Type B pancreatic cell (in vitro differentiated cells): ENCODE measurements around the gene TXLNA. TPM values are rescaled to one million over a fixed set of nuclear protein-coding genes. Genes with fewer than 3 reads are reported as not detected.

Experiments used
- DNase-seq: peaks from one replicate; pipeline ENCODE4 v3.0.0; 2021; ENCODE audit warnings: mixed read lengths; ENCODE audit not compliant: unreplicated experiment; ENCODE audit errors: extremely low spot score
- H3K27ac Mint-ChIP-seq: 2 replicates; pipeline ENCODE4 v1.8.0; 2021; ENCODE audit warnings: mild to moderate bottlenecking, mixed read lengths
- H3K27me3 Mint-ChIP-seq: 2 replicates; pipeline ENCODE4 v1.8.0; 2021; ENCODE audit warnings: mixed read lengths
- H3K36me3 Mint-ChIP-seq: 2 replicates; pipeline ENCODE4 v1.8.0; 2021; ENCODE audit warnings: mixed read lengths
- H3K4me1 Mint-ChIP-seq: one replicate; pipeline ENCODE4 v1.8.0; 2021; ENCODE audit warnings: mixed read lengths; ENCODE audit not compliant: unreplicated experiment
- H3K4me3 Mint-ChIP-seq: 2 replicates; pipeline ENCODE4 v1.8.0; 2021; ENCODE audit warnings: mild to moderate bottlenecking, mixed read lengths
- H3K9me3 Mint-ChIP-seq: 2 replicates; pipeline ENCODE4 v1.8.0; 2021; ENCODE audit warnings: mixed read lengths
- total RNA-seq: library from RNA; stranded (reverse); gene quantifications from 2 replicates; pipeline ENCODE4 v1.2.1, GENCODE V29; 2021; ENCODE audit warnings: low replicate concordance
- TF ChIP-seq, protein P1 (sequence below): fragments of 200-600 bp; sonication (generic); conservative IDR thresholded peaks from 2 replicates; pipeline ENCODE4 v1.5.0; 2021; ENCODE audit warnings: antibody characterized with exemption, mild to moderate bottlenecking

Gene TXLNA
- total RNA-seq, 1 donor from 2014 or later, result 60.4 TPM

DNA sequence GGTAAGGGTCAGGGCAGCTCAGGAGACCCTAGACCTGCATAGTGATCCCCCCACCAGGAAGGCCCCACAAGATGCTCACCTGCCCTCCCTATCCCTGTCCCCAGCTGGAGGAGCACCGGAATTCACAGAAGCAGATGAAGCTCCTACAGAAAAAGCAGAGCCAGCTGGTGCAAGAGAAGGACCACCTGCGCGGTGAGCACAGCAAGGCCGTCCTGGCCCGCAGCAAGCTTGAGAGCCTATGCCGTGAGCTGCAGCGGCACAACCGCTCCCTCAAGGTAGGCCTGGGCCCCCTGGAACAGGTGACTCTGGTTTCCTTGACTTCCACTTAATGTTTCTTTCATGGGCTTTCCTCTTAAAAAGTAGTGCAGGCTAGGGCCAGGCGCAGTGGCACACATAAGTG is 8.4 kb downstream of the TXLNA start:
- no peak overlapping the region for H3K4me3 Mint-ChIP-seq
- TF ChIP-seq, protein P1, sequence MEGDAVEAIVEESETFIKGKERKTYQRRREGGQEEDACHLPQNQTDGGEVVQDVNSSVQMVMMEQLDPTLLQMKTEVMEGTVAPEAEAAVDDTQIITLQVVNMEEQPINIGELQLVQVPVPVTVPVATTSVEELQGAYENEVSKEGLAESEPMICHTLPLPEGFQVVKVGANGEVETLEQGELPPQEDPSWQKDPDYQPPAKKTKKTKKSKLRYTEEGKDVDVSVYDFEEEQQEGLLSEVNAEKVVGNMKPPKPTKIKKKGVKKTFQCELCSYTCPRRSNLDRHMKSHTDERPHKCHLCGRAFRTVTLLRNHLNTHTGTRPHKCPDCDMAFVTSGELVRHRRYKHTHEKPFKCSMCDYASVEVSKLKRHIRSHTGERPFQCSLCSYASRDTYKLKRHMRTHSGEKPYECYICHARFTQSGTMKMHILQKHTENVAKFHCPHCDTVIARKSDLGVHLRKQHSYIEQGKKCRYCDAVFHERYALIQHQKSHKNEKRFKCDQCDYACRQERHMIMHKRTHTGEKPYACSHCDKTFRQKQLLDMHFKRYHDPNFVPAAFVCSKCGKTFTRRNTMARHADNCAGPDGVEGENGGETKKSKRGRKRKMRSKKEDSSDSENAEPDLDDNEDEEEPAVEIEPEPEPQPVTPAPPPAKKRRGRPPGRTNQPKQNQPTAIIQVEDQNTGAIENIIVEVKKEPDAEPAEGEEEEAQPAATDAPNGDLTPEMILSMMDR, result no peak
- H3K27ac Mint-ChIP-seq, result no peak overlapping the region
- H3K9me3 Mint-ChIP-seq, result no peaks in the 10 kb centered on the region
- peaks cover 44% of the 10 kb centered on the region for H3K36me3 Mint-ChIP-seq
- peaks cover 18% of the 10 kb centered on the region for H3K4me1 Mint-ChIP-seq
- DNase-seq, result no peak
- H3K27me3 Mint-ChIP-seq, result no peaks in the 10 kb centered on the region

DNA sequence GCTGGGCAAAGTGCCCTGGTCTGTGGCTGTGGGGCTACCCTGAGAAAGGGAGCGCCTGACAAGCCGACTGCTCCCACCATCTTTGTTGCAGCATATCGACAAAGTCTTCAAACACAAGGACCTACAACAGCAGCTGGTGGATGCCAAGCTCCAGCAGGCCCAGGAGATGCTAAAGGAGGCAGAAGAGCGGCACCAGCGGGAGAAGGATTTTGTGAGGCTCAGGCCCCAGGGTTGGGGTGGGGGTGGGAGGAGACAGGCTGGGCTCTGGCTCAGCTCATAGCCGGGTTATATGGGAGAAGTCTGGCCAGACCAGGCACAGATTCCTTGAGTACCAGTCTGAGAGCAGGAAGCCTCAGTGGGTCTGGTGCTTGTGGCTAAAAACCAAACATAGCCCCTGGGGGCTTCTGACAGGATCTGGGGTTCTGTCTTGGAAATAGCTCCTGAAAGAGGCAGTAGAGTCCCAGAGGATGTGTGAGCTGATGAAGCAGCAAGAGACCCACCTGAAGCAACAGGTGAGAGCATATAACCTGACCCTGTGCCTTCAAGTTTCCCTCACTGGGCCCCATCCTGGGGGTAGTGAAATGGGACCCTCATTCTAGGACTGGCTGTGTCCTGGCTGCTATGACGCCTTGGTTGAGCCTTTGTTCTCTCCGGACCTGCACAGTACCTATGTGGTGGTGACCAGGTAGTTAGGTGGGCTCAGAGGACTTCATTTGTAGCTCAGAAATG is 12.9 kb downstream of the TXLNA start:
- H3K27ac Mint-ChIP-seq, result no peak overlapping the region
- no peak overlapping the region for H3K4me3 Mint-ChIP-seq
- DNase-seq, result no peak
- no peaks in the 10 kb centered on the region for H3K27me3 Mint-ChIP-seq
- H3K9me3 Mint-ChIP-seq, result no peaks in the 10 kb centered on the region
- H3K4me1 Mint-ChIP-seq, result peaks cover 2% of the 10 kb centered on the region
- peaks cover 31% of the 10 kb centered on the region for H3K36me3 Mint-ChIP-seq
- TF ChIP-seq, protein P1, result no peak

DNA sequence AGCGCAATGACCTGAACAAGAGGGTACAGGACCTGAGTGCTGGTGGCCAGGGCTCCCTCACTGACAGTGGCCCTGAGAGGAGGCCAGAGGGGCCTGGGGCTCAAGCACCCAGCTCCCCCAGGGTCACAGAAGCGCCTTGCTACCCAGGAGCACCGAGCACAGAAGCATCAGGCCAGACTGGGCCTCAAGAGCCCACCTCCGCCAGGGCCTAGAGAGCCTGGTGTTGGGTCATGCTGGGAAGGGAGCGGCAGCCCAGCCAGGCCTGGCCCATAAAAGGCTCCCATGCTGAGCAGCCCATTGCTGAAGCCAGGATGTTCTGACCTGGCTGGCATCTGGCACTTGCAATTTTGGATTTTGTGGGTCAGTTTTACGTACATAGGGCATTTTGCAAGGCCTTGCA is 15.5 kb downstream of the TXLNA start:
- TF ChIP-seq, protein P1, result no peak
- peaks cover 29% of the 10 kb centered on the region for H3K36me3 Mint-ChIP-seq
- H3K27ac Mint-ChIP-seq, result no peak overlapping the region

DNA sequence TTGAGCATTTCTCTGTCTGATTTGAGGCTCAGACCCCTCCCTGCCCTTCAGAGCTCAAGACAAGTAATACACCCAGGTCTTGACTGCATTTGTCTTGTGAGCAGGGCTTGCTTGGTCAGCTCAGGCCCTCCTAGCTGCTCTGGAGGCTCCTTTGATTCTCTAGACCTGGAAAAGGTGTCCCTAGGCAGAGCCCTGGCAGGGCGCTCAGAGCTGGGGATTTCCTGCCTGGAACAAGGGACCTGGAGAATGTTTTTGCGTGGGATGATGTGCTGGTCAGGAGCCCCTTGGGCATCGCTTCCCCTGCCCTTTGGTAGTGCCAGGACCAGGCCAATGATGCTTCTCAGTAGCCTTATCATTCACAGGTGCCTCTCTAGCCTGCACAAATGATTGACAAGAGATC is 16.1 kb downstream of the TXLNA start:
- TF ChIP-seq, protein P1, result no peak
- H3K36me3 Mint-ChIP-seq, result peaks cover 26% of the 10 kb centered on the region
- no peak overlapping the region for H3K4me3 Mint-ChIP-seq
- no peak overlapping the region for H3K27ac Mint-ChIP-seq
- no peaks in the 10 kb centered on the region for H3K9me3 Mint-ChIP-seq
- H3K27me3 Mint-ChIP-seq, result no peaks in the 10 kb centered on the region
- H3K4me1 Mint-ChIP-seq, result peaks cover 17% of the 10 kb centered on the region
- no peak for DNase-seq

More for the DNA sequence above, 15.5 kb downstream of the TXLNA start:
- Mint-ChIP-seq H3K27me3 (no peaks in the 10 kb centered on the region), H3K4me1 (peaks cover 13% of the 10 kb centered on the region), H3K4me3 (no peak overlapping the region), H3K9me3 (no peaks in the 10 kb centered on the region)
- no peak for DNase-seq

DNA sequence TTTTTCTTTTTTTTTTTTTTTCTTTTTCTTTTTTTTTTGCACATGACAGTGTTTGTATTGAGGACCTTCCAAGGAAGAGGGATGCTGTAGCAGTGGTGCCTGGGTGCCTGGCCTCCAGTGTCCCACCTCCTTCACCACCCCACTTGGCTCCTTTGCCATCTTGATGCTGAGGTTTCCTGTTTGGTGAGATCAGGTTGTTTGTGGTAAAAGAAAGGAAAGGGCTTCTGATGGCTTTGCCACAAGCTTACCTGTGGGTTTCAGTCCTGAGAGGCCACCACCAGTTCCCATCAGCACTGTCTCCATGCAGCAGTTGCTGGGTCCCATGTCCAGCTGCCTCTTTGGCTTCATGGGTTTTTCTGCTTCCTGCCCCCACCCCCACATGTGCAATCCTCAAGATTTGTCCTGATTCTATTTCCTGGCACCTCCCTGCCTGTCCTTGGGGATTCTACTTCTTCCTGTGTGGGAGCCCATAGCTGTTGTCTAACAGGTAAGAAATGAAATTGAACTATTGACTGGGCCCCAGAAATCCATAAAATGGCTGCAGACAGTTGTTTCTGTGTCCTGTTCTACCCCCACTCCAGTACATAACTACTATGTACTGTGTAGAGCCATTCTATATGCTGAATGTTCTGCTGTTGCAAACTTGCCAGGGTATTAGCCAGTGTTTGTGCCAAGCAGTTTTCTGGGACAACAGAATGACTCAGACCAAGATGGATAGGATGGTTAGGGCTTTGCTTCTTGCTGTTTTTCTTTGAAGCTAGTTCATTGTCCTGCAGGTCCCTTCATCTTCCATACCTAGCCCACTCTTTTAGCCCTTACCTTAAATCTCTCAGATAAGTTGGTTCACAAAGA is 16.7 kb downstream of the TXLNA start:
- DNase-seq, result no peak
- H3K9me3 Mint-ChIP-seq, result no peaks in the 10 kb centered on the region
- H3K27me3 Mint-ChIP-seq, result no peaks in the 10 kb centered on the region
- TF ChIP-seq, protein P1, result no peak
- H3K4me1 Mint-ChIP-seq, result peaks cover 17% of the 10 kb centered on the region
- no peak overlapping the region for H3K4me3 Mint-ChIP-seq
- peak overlapping the region; percentile 23 for H3K27ac Mint-ChIP-seq
- peaks cover 25% of the 10 kb centered on the region for H3K36me3 Mint-ChIP-seq
